NOMO-1 treated with dmso at 0.1 percent for 144 hours (cell line): ENCODE data around the gene ALPK1.
"Not testable (repeated sequence)": the region's sequence is repeated elsewhere in the genome, so short reads cannot be mapped to it uniquely, and the experiment has no call there.

Source experiments
- DNase-seq: peaks from one replicate; lab custom pipeline; 2025; ENCODE audit not compliant: unreplicated experiment; lab: John Stamatoyannopoulos, UW

The ALPK1 gene

GRCh38 chr4:112296949-112297880 is at the start of gene ALPK1:
TSS of gene ALPK1 (plus strand) at chr4:112297369.
- peak; percentile 39 for DNase-seq

- no peak for DNase-seq
Measured at GRCh38 chr4:112251019-112251643, 46.0 kb upstream of the ALPK1 start.

GRCh38 chr4:112252234-112252633 is 44.9 kb upstream of the ALPK1 start:
- no peak for DNase-seq

- DNase-seq = peak; percentile 26
Measured at GRCh38 chr4:112253382-112254000, 43.7 kb upstream of the ALPK1 start.

GRCh38 chr4:112257098-112257497 is 40.1 kb upstream of the ALPK1 start:
- no peak for DNase-seq

- no peak for DNase-seq
Measured at GRCh38 chr4:112266823-112267222, 30.3 kb upstream of the ALPK1 start.

GRCh38 chr4:112270051-112270450 is 27.1 kb upstream of the ALPK1 start:
- DNase-seq = no peak

GRCh38 chr4:112270640-112271421 is 26.3 kb upstream of the ALPK1 start:
- DNase-seq = no peak

- no peak for DNase-seq
Measured at GRCh38 chr4:112272292-112272691, 24.9 kb upstream of the ALPK1 start.

- DNase-seq = no peak
Measured at GRCh38 chr4:112274959-112275358, 22.2 kb upstream of the ALPK1 start.

- no peak for DNase-seq
Measured at GRCh38 chr4:112276113-112276512, 21.1 kb upstream of the ALPK1 start.

GRCh38 chr4:112277220-112277619 is 19.9 kb upstream of the ALPK1 start:
- no peak for DNase-seq

- DNase-seq = no peak
Measured at GRCh38 chr4:112277705-112278448, 19.3 kb upstream of the ALPK1 start.

GRCh38 chr4:112279025-112279881 is 17.9 kb upstream of the ALPK1 start:
- peak; percentile 78 for DNase-seq

GRCh38 chr4:112279882-112280315 is 17.3 kb upstream of the ALPK1 start:
- no peak for DNase-seq

- DNase-seq = no peak
Measured at GRCh38 chr4:112280386-112281056, 16.6 kb upstream of the ALPK1 start.

GRCh38 chr4:112281895-112282398 is 15.2 kb upstream of the ALPK1 start:
- DNase-seq = not testable (repeated sequence)

- no peak for DNase-seq
Measured at GRCh38 chr4:112282860-112283667, 14.1 kb upstream of the ALPK1 start.
